CD14-positive monocyte (primary cell): ENCODE measurements around the gene MKNK1. TPM values are rescaled to one million over a fixed set of nuclear protein-coding genes. Genes with fewer than 3 reads are reported as not detected.

Source experiments
- DNase-seq, 3 donors: peaks; one replicate each; pipeline ENCODE4 v3.0.0-alpha.2; 2011 to 2022
- H2AFZ ChIP-seq: 2 replicates; pipeline ENCODE4 v1.6.0; 2012; ENCODE audit warnings: mild to moderate bottlenecking, low read depth, low read length, inconsistent platforms; ENCODE audit not compliant: insufficient read depth, poor library complexity, severe bottlenecking
- H3K27ac ChIP-seq, 2 donors: 1 replicate in 1 of 2; 2 replicates in 1 of 2; pipeline ENCODE4 v1.5.1; 2012 to 2013; ENCODE audit warnings: low read length in 2 of 2, control low read depth in 1 of 2, inconsistent platforms in 1 of 2, low read depth in 1 of 2, mild to moderate bottlenecking in 1 of 2
- H3K27me3 ChIP-seq, 2 donors: one replicate each; pipeline versions ENCODE4 v1.6.0 to v1.6.1; 2011 to 2013; ENCODE audit warnings: low read length in 2 of 2; ENCODE audit not compliant: control insufficient read depth in 2 of 2, insufficient read depth in 2 of 2
- H3K36me3 ChIP-seq, 2 donors: replicated peaks in 1 of 2; 1 replicate in 1 of 2; 2 replicates in 1 of 2; pipeline versions ENCODE4 v1.5.1 to v1.6.1; 2012 to 2013; ENCODE audit warnings: low read length in 2 of 2, control low read depth in 1 of 2, inconsistent platforms in 1 of 2, mild to moderate bottlenecking in 1 of 2; ENCODE audit not compliant: insufficient read depth in 2 of 2, control insufficient read depth in 1 of 2
- H3K4me1 ChIP-seq, 2 donors: 1 replicate in 1 of 2; 2 replicates in 1 of 2; pipeline versions ENCODE4 v1.5.1 to v1.6.1; 2012 to 2013; ENCODE audit warnings: low read length in 2 of 2, control low read depth in 1 of 2, inconsistent platforms in 1 of 2, mild to moderate bottlenecking in 1 of 2, moderate library complexity in 1 of 2; ENCODE audit not compliant: insufficient read depth in 2 of 2, control insufficient read depth in 1 of 2
- H3K4me2 ChIP-seq: replicated peaks from 2 replicates; pipeline ENCODE3; 2012; ENCODE audit warnings: low read length, moderate library complexity, mild to moderate bottlenecking; ENCODE audit not compliant: poor library complexity, severe bottlenecking; ENCODE audit errors: extremely low read depth
- H3K4me3 ChIP-seq, 3 experiments: fragments of 200-600 bp in 1 of 3; sonication (generic) in 1 of 3; replicated peaks in 1 of 3; 1 replicate in 2 of 3; 2 replicates in 1 of 3; pipeline ENCODE4 v1.5.1; 2011 to 2013; ENCODE audit warnings: low read length in 3 of 3, mild to moderate bottlenecking in 3 of 3, control low read depth in 2 of 3, low read depth in 2 of 3, inconsistent platforms in 1 of 3, moderate library complexity in 1 of 3
- H3K79me2 ChIP-seq: 2 replicates; pipeline ENCODE4 v1.6.0; 2012; ENCODE audit warnings: mild to moderate bottlenecking, control low read depth, inconsistent platforms, low read length, moderate library complexity; ENCODE audit not compliant: insufficient read depth
- H3K9ac ChIP-seq: 2 replicates; pipeline ENCODE4 v1.6.0; 2017; ENCODE audit warnings: low read length, mild to moderate bottlenecking; ENCODE audit not compliant: insufficient read depth, poor library complexity, severe bottlenecking
- H3K9me3 ChIP-seq, 2 donors: replicated peaks in 1 of 2; 1 replicate in 1 of 2; 2 replicates in 1 of 2; pipeline versions ENCODE4 v1.5.1 to v1.6.1; 2012 to 2013; ENCODE audit warnings: low read length in 2 of 2, control low read depth in 1 of 2; ENCODE audit not compliant: control insufficient read depth in 1 of 2, insufficient read depth in 1 of 2
- H4K20me1 ChIP-seq: 2 replicates; pipeline ENCODE4 v1.6.0; 2012; ENCODE audit warnings: mild to moderate bottlenecking, low read length, control low read depth, moderate library complexity; ENCODE audit not compliant: insufficient read depth
- H3K27ac Mint-ChIP-seq, 7 donors: one replicate each; pipeline ENCODE4 v1.8.0; 2020; ENCODE audit warnings: mild to moderate bottlenecking in 7 of 7, mixed read lengths in 7 of 7, moderate library complexity in 6 of 7, inconsistent platforms in 2 of 7
- H3K27me3 Mint-ChIP-seq, 3 donors: one replicate each; pipeline ENCODE4 v1.8.0; 2021 to 2022; ENCODE audit warnings: low read depth in 3 of 3, mild to moderate bottlenecking in 3 of 3, mixed read lengths in 3 of 3, moderate library complexity in 3 of 3, inconsistent platforms in 1 of 3
- H3K36me3 Mint-ChIP-seq, 2 donors: one replicate each; pipeline ENCODE4 v1.8.0; 2020; ENCODE audit warnings: mixed read lengths in 2 of 2, inconsistent platforms in 1 of 2, mild to moderate bottlenecking in 1 of 2
- H3K4me1 Mint-ChIP-seq: one replicate; pipeline ENCODE4 v1.8.0; 2020; ENCODE audit warnings: mild to moderate bottlenecking, mixed read lengths
- H3K4me3 Mint-ChIP-seq, 2 donors: one replicate each; pipeline ENCODE4 v1.8.0; 2020; ENCODE audit warnings: mild to moderate bottlenecking in 2 of 2, mixed read lengths in 2 of 2, moderate library complexity in 1 of 2
- H3K9me3 Mint-ChIP-seq, 7 donors: one replicate each; pipeline ENCODE4 v1.8.0; 2020 to 2022; ENCODE audit warnings: mixed read lengths in 7 of 7, mild to moderate bottlenecking in 6 of 7, moderate library complexity in 6 of 7, inconsistent platforms in 2 of 7
- WGBS: methylation state at CpG from one replicate; pipeline ENCODE4 v1.1.5; 2013; ENCODE audit warnings: missing lambda C conversion rate; ENCODE audit not compliant: insufficient coverage; 5-methylcytosine and 5-hydroxymethylcytosine counted together
- intact Hi-C, 2 donors: fragments of 100-400 bp; cut with micrococcal nuclease; formaldehyde crosslinking; loops; one replicate each; pipeline versions ENCODE4 v1.15.0 to v1.15.1; 2023
- polyA plus RNA-seq, 3 donors: library from polyadenylated mRNA; depleted of rRNA in 1 of 3; unstranded in 2 of 3; stranded (reverse) in 1 of 3; fragments of 300-500 nt in 2 of 3; fragments of >200 nt in 1 of 3; fragmentation: Illumina TruSeq in 2 of 3; gene quantifications; 1 replicate in 2 of 3; 2 replicates in 1 of 3; pipeline ENCODE4 v1.2.3, GENCODE V29; 2012 to 2021
- TF ChIP-seq, protein P1 (sequence below): fragments of 200-600 bp; IDR thresholded peaks from one replicate; pipeline ENCODE4 v1.8.0; 2022; ENCODE audit warnings: antibody characterized with exemption, mild to moderate bottlenecking

MKNK1 gene
- polyA plus RNA-seq, 3 donors: 38.2 to 144 (median 38.6) TPM

DNA sequence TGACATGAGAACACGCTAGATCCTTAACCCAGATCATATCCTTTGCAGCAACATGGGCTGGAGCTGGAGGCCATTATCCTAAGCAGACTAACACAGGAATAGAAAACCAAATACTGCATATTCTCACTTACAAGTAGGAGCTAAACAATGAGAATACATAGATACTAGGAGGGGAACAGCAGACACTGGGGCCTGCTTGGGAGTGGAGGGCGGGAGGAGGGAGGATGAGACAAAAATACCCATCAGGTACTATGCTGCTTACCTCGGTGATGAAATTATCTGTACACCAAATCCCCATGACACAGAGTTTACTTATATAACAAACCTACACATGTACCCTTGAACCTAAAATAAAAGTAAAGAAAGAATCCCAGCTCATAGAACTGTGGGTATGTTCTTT lies 13.8 kb upstream of the MKNK1 start:
- Mint-ChIP-seq H3K4me1 (peaks cover 54% of the 10 kb centered on the region), H3K4me3 (no peak overlapping the region), H3K36me3 (peaks cover 4% of the 10 kb centered on the region in 2 donors), H3K27me3 (peaks cover 0 to 7% (median 3%) of the 10 kb centered on the region in 3 donors), H3K9me3 (no peaks in the 10 kb centered on the region), H3K27ac (no peak overlapping the region)
- H3K27me3 ChIP-seq: no peaks in the 10 kb centered on the region
- H3K79me2 ChIP-seq: peaks cover 37% of the 10 kb centered on the region
- TF ChIP-seq, protein P1, sequence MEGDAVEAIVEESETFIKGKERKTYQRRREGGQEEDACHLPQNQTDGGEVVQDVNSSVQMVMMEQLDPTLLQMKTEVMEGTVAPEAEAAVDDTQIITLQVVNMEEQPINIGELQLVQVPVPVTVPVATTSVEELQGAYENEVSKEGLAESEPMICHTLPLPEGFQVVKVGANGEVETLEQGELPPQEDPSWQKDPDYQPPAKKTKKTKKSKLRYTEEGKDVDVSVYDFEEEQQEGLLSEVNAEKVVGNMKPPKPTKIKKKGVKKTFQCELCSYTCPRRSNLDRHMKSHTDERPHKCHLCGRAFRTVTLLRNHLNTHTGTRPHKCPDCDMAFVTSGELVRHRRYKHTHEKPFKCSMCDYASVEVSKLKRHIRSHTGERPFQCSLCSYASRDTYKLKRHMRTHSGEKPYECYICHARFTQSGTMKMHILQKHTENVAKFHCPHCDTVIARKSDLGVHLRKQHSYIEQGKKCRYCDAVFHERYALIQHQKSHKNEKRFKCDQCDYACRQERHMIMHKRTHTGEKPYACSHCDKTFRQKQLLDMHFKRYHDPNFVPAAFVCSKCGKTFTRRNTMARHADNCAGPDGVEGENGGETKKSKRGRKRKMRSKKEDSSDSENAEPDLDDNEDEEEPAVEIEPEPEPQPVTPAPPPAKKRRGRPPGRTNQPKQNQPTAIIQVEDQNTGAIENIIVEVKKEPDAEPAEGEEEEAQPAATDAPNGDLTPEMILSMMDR: no peak
- no CpG with 5 or more reads among the region's 3 CpGs for WGBS
- H3K9me3 ChIP-seq: no peaks in the 10 kb centered on the region
- no peak overlapping the region for H3K4me2 ChIP-seq
- no peak overlapping the region for H3K4me3 ChIP-seq
- H3K4me1 ChIP-seq: peaks cover 43 to 49% of the 10 kb centered on the region in 2 donors
- no peak overlapping the region for H3K27ac ChIP-seq
- peaks cover 1 to 2% of the 10 kb centered on the region in 2 donors for H3K36me3 ChIP-seq
- no peak overlapping the region for H2AFZ ChIP-seq
- DNase-seq: no peak
- peaks cover 27% of the 10 kb centered on the region for H4K20me1 ChIP-seq
- intact Hi-C loops: loop anchor here (5.0 to 10.0 kb wide), 2 partner anchors 36 to 97 kb away; partner anchors contain the start of gene EFCAB14 (in 1 of the 2)
- no peak overlapping the region for H3K9ac ChIP-seq

DNA sequence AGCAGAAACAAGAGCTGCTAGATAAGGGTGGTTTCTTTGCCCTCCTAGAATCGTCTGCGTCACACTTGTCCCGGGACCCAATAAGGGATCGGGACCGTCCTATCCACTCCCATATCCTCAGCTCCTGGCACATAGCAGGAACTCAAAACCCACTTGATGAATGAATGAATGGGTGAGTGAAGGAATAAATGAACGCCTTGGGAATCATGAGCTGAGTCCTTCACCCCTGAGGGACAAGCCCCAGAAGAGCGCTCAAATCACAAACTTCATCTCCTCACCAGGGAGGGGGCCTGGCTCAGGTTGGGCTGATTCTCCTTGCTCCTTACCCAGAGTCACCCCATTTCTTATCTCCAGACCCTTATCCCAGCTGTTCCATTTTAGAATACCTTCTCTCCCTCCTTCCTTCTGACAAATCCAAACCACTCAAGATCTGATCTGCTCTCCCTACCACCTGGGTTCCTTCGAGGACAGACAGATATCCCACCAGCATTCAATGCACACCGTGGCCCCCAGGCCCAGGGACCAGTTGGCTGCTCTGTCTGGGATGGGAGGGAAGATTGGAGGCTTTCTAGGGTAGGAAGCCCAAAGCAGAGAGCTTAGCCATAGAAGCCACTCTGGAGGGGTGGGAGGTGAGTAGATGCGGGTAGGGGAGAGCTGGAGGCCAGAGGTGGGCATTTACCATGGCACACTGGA lies 13.2 kb upstream of the MKNK1 start:
- Histone ChIP-seq H3K4me1 (peaks cover 44 to 54% of the 10 kb centered on the region in 2 donors), H3K9ac (peak overlapping the region; percentile 79), H3K27me3 (no peaks in the 10 kb centered on the region), H3K27ac (peak overlapping the region in 1 of 2 donors; percentile 80), H4K20me1 (peaks cover 33% of the 10 kb centered on the region), H3K9me3 (no peaks in the 10 kb centered on the region), H3K79me2 (peaks cover 43% of the 10 kb centered on the region), H3K4me2 (peak overlapping the region; percentile 74), H2AFZ (peak overlapping the region; percentile 88), H3K36me3 (peaks cover 4 to 6% of the 10 kb centered on the region in 2 donors), H3K4me3 (peak overlapping the region; percentile 76 to 86 (median 82))
- peaks cover 57% of the 10 kb centered on the region for H3K4me1 Mint-ChIP-seq
- peak overlapping the region; percentile 80 to 94 (median 87) for H3K27ac Mint-ChIP-seq
- TF ChIP-seq, protein P1: no peak
- no peak for DNase-seq
- peaks cover 0 to 7% (median 3%) of the 10 kb centered on the region in 3 donors for H3K27me3 Mint-ChIP-seq
- intact Hi-C loops: loop anchor here (5.0 to 10.0 kb wide), 2 partner anchors 35 to 98 kb away; partner anchors contain the start of gene EFCAB14 (in 1 of the 2)
- 100% methylated on average over 1 of the region's 10 CpGs for WGBS
- peak overlapping the region; percentile 94 for H3K4me3 Mint-ChIP-seq
- H3K9me3 Mint-ChIP-seq: no peaks in the 10 kb centered on the region
- H3K36me3 Mint-ChIP-seq: peaks cover 7 to 10% of the 10 kb centered on the region in 2 donors
